Kidney (tissue), 2 donors: Measurements from ENCODE around the gene CYP2C18. TPM values are rescaled to one million over a fixed set of nuclear protein-coding genes. Genes with fewer than 3 reads are reported as not detected.

Source experiments
- polyA plus RNA-seq: library from polyadenylated mRNA; stranded (reverse); fragments of 350-450 nt; fragmentation: Illumina TruSeq; extraction: RNeasy Lipid Tissue Mini Kit (QIAGEN cat#74804); gene quantifications from one replicate; pipeline ENCODE4 v1.2.3, GENCODE V29; 2014; ENCODE audit warnings: low read depth, low replicate concordance; ENCODE audit not compliant: insufficient read depth
- total RNA-seq: library from RNA; stranded (reverse); fragmentation: NEBNext Ultra II Directional; extraction: Animal tissue kit (Norgen Biotek cat#: 25700); gene quantifications from one replicate; pipeline ENCODE4 v1.2.1, GENCODE V29; 2021
- donor health status: DM: yes; HTN: yes; CAD: no.

CYP2C18 gene
- total and polyA plus RNA-seq, 2 donors from 2014 or later: 0.22 to 2.2 TPM

Other genes with a start within 250 kb of the CYP2C18 start
- 13.5 TPM for gene HELLS, start 137.9 kb upstream of the CYP2C18 start, total RNA-seq
- 1.6 TPM for gene HELLS, start 137.9 kb upstream of the CYP2C18 start, polyA plus RNA-seq
- 0.28 TPM for gene CYP2C19, start 79.0 kb downstream of the CYP2C18 start, total RNA-seq
- not detected for gene CYP2C19, start 79.0 kb downstream of the CYP2C18 start, polyA plus RNA-seq